Bone marrow (tissue), 2 donors: ENCODE data around the gene FBN3.

Experiments
- DNase-seq, 2 donors: peaks; one replicate each; lab custom pipeline; 2025; lab: John Stamatoyannopoulos, UW

Gene FBN3

DNA sequence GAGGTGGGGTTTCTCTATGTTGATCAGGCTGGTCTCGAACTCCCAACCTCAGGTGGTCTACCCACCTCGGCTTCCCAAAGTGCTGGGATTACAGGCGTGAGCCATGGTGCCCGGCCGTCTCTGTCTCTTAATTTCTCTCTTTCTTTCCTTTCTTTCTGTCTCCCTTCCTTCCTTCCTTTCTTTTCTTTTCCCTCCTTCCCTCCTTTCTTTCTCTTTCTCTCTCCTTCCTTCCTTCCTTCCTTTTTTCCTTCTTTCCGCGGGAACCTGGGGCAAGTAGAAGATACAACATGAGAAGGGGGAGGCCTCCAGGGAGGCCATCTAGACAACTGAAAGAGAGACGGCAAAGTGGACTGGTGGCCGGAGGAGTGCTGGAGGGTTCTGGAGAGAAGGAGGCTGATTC, 128.7 kb downstream of the FBN3 start:
- DNase-seq: no peak

DNA sequence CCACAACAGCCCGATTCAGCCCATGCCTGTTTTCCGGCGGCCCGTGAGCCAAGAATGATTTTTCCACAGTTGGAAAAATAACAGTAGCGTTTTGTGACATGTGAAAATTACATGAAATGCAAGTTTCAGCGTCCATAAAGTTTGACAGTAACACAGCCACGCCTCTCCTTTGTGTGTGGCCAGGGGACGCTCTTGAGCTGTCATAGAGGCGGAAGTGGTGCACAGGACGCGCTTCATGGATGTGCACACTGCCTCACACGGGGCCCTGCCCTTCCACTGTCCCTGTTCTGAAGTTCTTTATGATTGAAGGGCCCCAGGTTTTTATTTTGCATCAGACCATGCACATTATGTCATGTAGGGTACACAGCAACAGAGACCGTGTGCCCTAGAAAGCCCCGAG, 131.6 kb downstream of the FBN3 start:
- no peak for DNase-seq
